Esophagus (tissue), 2 donors: ENCODE results near the gene GPR42. TPM values are rescaled to one million over a fixed set of nuclear protein-coding genes. Genes with fewer than 3 reads are reported as not detected.
"Not testable (repeated sequence)": the region's sequence is repeated elsewhere in the genome, so short reads cannot be mapped to it uniquely, and the experiment has no call there.

Experiments used
- H3K27ac ChIP-seq, 2 donors: one replicate each; pipeline ENCODE4 v1.5.1; 2013; ENCODE audit warnings: low read depth in 2 of 2, mild to moderate bottlenecking in 2 of 2, inconsistent platforms in 1 of 2, low read length in 1 of 2, moderate library complexity in 1 of 2
- H3K27me3 ChIP-seq, 2 donors: one replicate each; pipeline ENCODE4 v1.6.1; 2013; ENCODE audit warnings: low read length in 2 of 2, control low read depth in 1 of 2, mild to moderate bottlenecking in 1 of 2; ENCODE audit not compliant: insufficient read depth in 2 of 2, control insufficient read depth in 1 of 2
- H3K36me3 ChIP-seq, 2 donors: one replicate each; pipeline ENCODE4 v1.6.1; 2013; ENCODE audit warnings: low read length in 1 of 2; ENCODE audit not compliant: control insufficient read depth in 2 of 2, insufficient read depth in 2 of 2
- H3K4me1 ChIP-seq, 2 donors: one replicate each; pipeline ENCODE4 v1.6.1; 2013; ENCODE audit warnings: low read length in 1 of 2; ENCODE audit not compliant: control insufficient read depth in 2 of 2, insufficient read depth in 2 of 2
- H3K4me3 ChIP-seq, 2 donors: one replicate each; pipeline ENCODE4 v1.5.1; 2013; ENCODE audit warnings: low read length in 2 of 2, mild to moderate bottlenecking in 2 of 2, low read depth in 1 of 2, moderate library complexity in 1 of 2
- H3K9me3 ChIP-seq, 2 donors: one replicate each; pipeline ENCODE4 v1.6.1; 2013; ENCODE audit warnings: mild to moderate bottlenecking in 2 of 2, low read depth in 1 of 2, low read length in 1 of 2, moderate library complexity in 1 of 2; ENCODE audit not compliant: control insufficient read depth in 2 of 2, insufficient read depth in 1 of 2
- WGBS, 2 donors: extraction: QIAGEN DNeasy Blood & Tissue Kit; methylation state at CpG; one replicate each; pipeline ENCODE4 v1.1.7; 2013; 5-methylcytosine and 5-hydroxymethylcytosine counted together
- polyA plus RNA-seq, 2 donors: library from polyadenylated mRNA; stranded (reverse); fragments of 200-250 nt; gene quantifications; one replicate each; pipeline ENCODE4 v1.2.3, GENCODE V29; 2013
- donor health status: healthy with polysubstance abuse.
- donor health status: Bipolar disorder and iron deficiency.

The GPR42 gene
- polyA plus RNA-seq, 2 donors = not detected

DNA sequence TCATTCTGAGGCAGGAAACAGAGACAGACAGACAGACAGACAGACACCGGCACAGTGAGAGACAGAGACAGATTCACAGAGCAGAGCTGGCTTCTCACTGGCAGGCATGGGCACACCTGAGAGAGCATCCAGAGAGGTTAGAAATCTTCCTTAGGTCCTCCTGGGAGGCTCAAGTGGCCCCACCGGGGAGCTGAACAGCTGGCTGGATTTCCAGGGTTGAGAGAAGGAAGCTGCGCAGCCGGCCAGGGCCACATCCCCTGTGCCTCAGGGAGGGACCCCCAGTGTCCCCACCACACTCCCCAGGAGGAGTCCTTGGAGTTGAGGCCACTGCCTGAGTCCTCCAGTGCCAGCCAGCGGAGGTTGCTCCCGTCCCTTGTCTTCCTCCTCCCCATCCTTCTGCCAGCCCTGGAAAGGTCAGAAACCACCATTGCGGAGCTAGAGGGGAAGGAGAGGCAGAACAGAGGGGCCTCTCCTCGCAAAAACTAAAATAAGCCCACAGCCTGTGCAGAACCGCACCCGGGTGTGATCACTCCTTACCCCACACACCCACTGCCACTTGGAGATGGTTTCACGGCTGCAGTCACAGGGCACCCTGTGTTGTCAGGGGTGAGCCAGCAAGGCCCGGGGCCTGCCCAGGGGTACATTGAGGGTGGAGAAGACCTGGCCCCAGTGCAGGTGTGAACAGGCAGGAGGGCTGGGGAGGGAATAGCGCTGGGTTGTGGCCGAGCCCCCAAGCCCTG lies 8.4 kb upstream of the GPR42 start:
- Histone ChIP-seq H3K36me3 (no peaks in the 10 kb centered on the region), H3K4me3 (no peak overlapping the region), H3K27ac (no peak overlapping the region), H3K4me1 (peaks cover 0 to 2% of the 10 kb centered on the region in 2 donors), H3K27me3 (peaks cover 0 to 2% of the 10 kb centered on the region in 2 donors), H3K9me3 (no peaks in the 10 kb centered on the region)
- WGBS, 2 donors = 72 to 73% methylated on average over 4 to 14 of the region's 14 CpGs

- 76 to 89% methylated on average over 5 to 11 of the region's 11 CpGs for WGBS, 2 donors
- Histone ChIP-seq H3K27me3 (peaks cover 0 to 2% of the 10 kb centered on the region in 2 donors), H3K36me3 (no peaks in the 10 kb centered on the region)
Measured at GRCh38 chr19:35363001-35363590, 7.8 kb upstream of the GPR42 start.

GRCh38 chr19:35363711-35364425 lies 7.0 kb upstream of the GPR42 start:
- Histone ChIP-seq H3K4me3 (no peak overlapping the region), H3K4me1 (no peaks in the 10 kb centered on the region), H3K27ac (no peak overlapping the region), H3K36me3 (no peaks in the 10 kb centered on the region), H3K9me3 (no peaks in the 10 kb centered on the region), H3K27me3 (peaks cover 0 to 2% of the 10 kb centered on the region in 2 donors)
- 81 to 86% methylated on average over 13 to 19 of the region's 19 CpGs for WGBS, 2 donors

More at GRCh38 chr19:35363001-35363590, 7.8 kb upstream of the GPR42 start:
- Histone ChIP-seq H3K27ac (no peak overlapping the region), H3K4me3 (no peak overlapping the region), H3K4me1 (peaks cover 0 to 1% of the 10 kb centered on the region in 2 donors), H3K9me3 (no peaks in the 10 kb centered on the region)

DNA sequence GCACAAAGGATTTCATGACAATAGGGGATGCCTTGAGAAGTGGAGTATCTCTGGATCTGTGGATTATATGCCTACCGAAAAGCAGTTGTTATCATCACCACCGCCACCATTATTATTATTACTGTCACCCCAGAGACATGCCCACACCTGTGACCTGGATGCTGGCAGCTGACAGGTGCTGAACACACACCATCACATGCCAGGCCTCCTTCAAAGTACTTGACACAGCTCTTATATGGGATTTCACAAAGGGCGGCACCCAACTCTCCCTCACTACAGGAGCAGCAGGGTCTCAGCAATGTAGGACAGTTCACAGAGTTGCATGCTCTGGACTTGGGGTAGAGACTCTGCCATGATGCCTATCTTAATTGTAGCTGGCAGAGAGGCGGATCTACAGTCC lies 5.6 kb upstream of the GPR42 start:
- Histone ChIP-seq H3K4me3 (no peak overlapping the region), H3K27me3 (peaks cover 0 to 2% of the 10 kb centered on the region in 2 donors), H3K27ac (no peak overlapping the region), H3K4me1 (no peaks in the 10 kb centered on the region), H3K36me3 (no peaks in the 10 kb centered on the region), H3K9me3 (no peaks in the 10 kb centered on the region)
- 88 to 93% methylated on average over 1 to 4 of the region's 4 CpGs for WGBS, 2 donors

DNA sequence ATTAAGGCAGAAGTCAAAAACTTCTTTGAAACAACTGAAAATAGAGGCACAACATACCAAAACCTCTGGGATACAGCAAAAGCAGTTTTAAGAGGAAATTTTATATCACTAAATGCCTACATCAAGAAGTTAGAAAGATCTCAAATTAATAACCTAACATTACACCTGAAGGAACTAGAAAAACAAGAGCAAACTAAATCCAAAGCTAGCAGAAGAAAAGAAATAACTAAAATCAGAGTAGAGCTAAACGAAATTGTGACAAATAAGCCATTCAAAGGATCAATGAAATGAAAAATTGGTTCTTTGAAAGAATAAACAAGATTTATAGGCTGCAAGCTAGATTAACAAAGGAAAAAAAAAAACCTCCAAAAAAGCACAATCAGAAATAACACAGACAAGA lies 2.5 kb upstream of the GPR42 start:
- Histone ChIP-seq H3K36me3 (no peaks in the 10 kb centered on the region), H3K27ac (no peak overlapping the region), H3K4me3 (no peak overlapping the region), H3K27me3 (no peaks in the 10 kb centered on the region), H3K4me1 (no peaks in the 10 kb centered on the region), H3K9me3 (no peaks in the 10 kb centered on the region)
- 41 to 82% methylated on average over 1 of the region's 1 CpG for WGBS, 2 donors

DNA sequence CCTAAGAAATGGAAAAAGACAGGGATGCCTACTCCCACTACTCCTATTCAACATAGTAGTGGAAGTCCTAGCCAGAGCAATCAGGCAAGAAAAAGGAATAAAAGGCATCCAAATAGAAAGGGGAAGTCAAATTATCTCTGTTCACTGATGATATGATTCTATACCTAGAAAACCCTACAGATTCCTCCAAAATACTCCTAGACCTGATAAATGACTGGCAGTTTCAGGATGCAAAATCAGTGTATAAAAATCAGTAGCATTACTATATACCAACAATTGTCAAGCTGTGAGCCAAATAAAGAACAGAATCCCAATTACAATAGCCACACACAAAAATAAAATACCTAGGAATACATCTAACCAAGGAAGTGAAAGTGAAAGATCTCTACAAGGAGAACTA lies 1.3 kb upstream of the GPR42 start:
- no peaks in the 10 kb centered on the region for H3K27me3 ChIP-seq
- no peak overlapping the region for H3K4me3 ChIP-seq
- no peaks in the 10 kb centered on the region for H3K9me3 ChIP-seq
- H3K4me1 ChIP-seq = no peaks in the 10 kb centered on the region
- H3K36me3 ChIP-seq = no peaks in the 10 kb centered on the region
- H3K27ac ChIP-seq = no peak overlapping the region

- Histone ChIP-seq H3K27ac (no peak overlapping the region), H3K4me1 (no peaks in the 10 kb centered on the region), H3K4me3 (no peak overlapping the region), H3K36me3 (no peaks in the 10 kb centered on the region), H3K27me3 (no peaks in the 10 kb centered on the region), H3K9me3 (no peaks in the 10 kb centered on the region)
- WGBS, 2 donors = 83 to 84% methylated on average over 7 of the region's 7 CpGs
Measured at GRCh38 chr19:35373492-35373891, 2.6 kb downstream of the GPR42 start.

DNA sequence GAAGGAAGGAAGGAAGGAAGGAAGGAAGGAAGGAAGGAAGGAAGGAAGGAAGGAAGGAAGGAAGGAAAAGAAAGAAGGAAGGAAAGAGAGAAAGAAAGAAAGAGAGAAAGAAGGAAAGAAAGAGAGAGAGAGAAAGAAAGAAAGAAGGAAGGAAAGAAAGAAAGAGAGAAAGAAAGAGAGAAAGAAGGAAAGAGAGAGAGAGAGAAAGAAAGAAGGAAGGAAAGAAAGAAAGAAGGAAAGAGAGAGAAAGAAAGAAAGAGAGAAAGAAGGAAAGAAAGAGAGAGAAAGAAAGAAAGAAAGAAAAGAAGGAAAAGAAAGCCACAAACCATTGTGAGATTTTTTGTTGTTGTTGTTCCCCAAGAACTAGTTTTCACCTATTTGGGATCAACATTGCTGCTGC lies 3.2 kb downstream of the GPR42 start:
- H3K27me3 ChIP-seq, H3K4me3 ChIP-seq, H3K4me1 ChIP-seq, H3K36me3 ChIP-seq, H3K9me3 ChIP-seq, H3K27ac ChIP-seq: not testable (repeated sequence)

- no peaks in the 10 kb centered on the region for H3K27me3 ChIP-seq
- no peaks in the 10 kb centered on the region for H3K36me3 ChIP-seq
- H3K27ac ChIP-seq = no peak overlapping the region
- WGBS, 2 donors = 85 to 86% methylated on average over 12 of the region's 12 CpGs
- H3K4me3 ChIP-seq = no peak overlapping the region
- no peaks in the 10 kb centered on the region for H3K4me1 ChIP-seq
- H3K9me3 ChIP-seq = no peaks in the 10 kb centered on the region
Measured at GRCh38 chr19:35375505-35376307, 4.8 kb downstream of the GPR42 start.
